Thymus (tissue), 11 donors: ENCODE results near the gene WNT6. TPM values are rescaled to one million over a fixed set of nuclear protein-coding genes. Genes with fewer than 3 reads are reported as not detected.
A peak's percentile ranks its signal among the peaks of the same experiment; 100 is the strongest.

ENCODE experiments used
- DNase-seq, 9 donors: peaks; one replicate each; pipeline ENCODE4 v3.0.0-alpha.2; 2013; ENCODE audit warnings: low spot score in 9 of 9, low read depth in 6 of 9, missing footprints in 1 of 9
- H3K27ac ChIP-seq, 2 donors: one replicate each; pipeline ENCODE4 v1.5.1; 2013; ENCODE audit warnings: control low read depth in 1 of 2, low read depth in 1 of 2, low read length in 1 of 2, mild to moderate bottlenecking in 1 of 2, moderate library complexity in 1 of 2
- H3K27me3 ChIP-seq, 2 donors: one replicate each; pipeline ENCODE4 v1.5.1; 2013; ENCODE audit warnings: low read length in 1 of 2; ENCODE audit not compliant: control insufficient read depth in 2 of 2, insufficient read depth in 1 of 2
- H3K36me3 ChIP-seq, 2 donors: one replicate each; pipeline ENCODE4 v1.5.1; 2013; ENCODE audit warnings: low read length in 1 of 2, mild to moderate bottlenecking in 1 of 2, moderate library complexity in 1 of 2; ENCODE audit not compliant: control insufficient read depth in 2 of 2, insufficient read depth in 2 of 2
- H3K4me1 ChIP-seq, 2 donors: one replicate each; pipeline ENCODE4 v1.5.1; 2013; ENCODE audit warnings: low read length in 2 of 2; ENCODE audit not compliant: control insufficient read depth in 2 of 2, insufficient read depth in 2 of 2
- H3K4me3 ChIP-seq, 2 donors: one replicate each; pipeline ENCODE4 v1.5.1; 2013; ENCODE audit warnings: low read length in 2 of 2, control low read depth in 1 of 2, mild to moderate bottlenecking in 1 of 2
- H3K9me3 ChIP-seq, 2 donors: one replicate each; pipeline ENCODE4 v1.5.1; 2013; ENCODE audit warnings: low read length in 1 of 2, mild to moderate bottlenecking in 1 of 2; ENCODE audit not compliant: control insufficient read depth in 2 of 2, insufficient read depth in 1 of 2
- WGBS: extraction: QIAGEN DNeasy Blood & Tissue Kit; methylation state at CpG from one replicate; pipeline ENCODE4 v1.1.7; 2013; 5-methylcytosine and 5-hydroxymethylcytosine counted together
- polyA plus RNA-seq: library from polyadenylated mRNA; stranded (reverse); fragments of 200-250 nt; gene quantifications from one replicate; pipeline ENCODE4 v1.2.3, GENCODE V29; 2013
- total RNA-seq: library from RNA; stranded (reverse); fragments of 120-200 nt; gene quantifications from one replicate; pipeline ENCODE4 v1.2.4, GENCODE V29; 2013
- donor health status: healthy.

Gene WNT6
- total and polyA plus RNA-seq, 2 donors: 0.14 to 0.34 TPM

DNA sequence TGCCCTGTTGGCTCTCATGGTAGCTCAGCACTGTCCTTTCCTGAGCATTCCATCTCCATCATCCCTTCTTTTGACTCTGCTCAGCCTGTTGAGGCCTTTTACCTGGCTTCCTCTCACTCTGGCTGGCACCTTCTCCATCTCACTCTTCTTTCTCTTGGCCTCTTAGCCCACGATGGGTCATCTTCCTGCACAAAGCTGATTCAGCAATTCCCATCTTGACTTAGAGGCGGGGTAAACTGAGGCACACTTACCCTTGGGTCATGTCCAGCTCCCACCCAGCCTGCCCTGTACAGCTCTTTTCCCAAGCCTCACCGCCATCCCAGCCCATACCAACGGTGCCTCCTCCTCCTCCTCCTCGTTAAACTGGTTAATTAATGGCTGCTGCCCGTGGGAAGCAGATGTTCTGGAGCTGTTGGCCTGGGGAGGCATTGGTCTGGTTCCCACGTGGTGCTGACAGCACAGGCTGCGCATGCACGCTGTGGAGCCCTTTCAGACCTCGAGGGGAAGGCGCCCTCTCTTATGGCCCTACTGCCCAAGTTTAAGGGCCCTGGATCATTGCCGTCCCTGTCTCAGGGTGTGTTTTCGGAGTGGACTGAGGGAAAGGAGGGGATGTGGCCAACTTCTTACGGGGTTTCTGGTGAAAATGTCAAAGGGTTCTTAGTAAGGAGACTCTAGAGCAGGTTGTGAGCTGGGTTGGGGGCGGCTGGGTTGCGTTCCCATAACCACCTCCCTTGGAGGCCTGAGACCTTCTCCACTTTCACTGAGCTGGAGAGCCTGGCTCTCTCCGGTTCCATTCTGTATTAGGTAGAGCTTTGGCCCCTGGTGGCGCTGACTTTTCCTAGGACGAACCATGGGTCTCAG, 31.9 kb downstream of the WNT6 start:
- Histone ChIP-seq H3K4me1 (peaks cover 20 to 36% of the 10 kb centered on the region in 2 donors), H3K4me3 (no peak overlapping the region), H3K27me3 (peaks cover 34 to 90% of the 10 kb centered on the region in 2 donors), H3K36me3 (no peaks in the 10 kb centered on the region), H3K9me3 (peaks cover 0 to 3% of the 10 kb centered on the region in 2 donors), H3K27ac (no peak overlapping the region)
- no peak for DNase-seq
- WGBS: 89% methylated on average over 19 of the region's 19 CpGs

DNA sequence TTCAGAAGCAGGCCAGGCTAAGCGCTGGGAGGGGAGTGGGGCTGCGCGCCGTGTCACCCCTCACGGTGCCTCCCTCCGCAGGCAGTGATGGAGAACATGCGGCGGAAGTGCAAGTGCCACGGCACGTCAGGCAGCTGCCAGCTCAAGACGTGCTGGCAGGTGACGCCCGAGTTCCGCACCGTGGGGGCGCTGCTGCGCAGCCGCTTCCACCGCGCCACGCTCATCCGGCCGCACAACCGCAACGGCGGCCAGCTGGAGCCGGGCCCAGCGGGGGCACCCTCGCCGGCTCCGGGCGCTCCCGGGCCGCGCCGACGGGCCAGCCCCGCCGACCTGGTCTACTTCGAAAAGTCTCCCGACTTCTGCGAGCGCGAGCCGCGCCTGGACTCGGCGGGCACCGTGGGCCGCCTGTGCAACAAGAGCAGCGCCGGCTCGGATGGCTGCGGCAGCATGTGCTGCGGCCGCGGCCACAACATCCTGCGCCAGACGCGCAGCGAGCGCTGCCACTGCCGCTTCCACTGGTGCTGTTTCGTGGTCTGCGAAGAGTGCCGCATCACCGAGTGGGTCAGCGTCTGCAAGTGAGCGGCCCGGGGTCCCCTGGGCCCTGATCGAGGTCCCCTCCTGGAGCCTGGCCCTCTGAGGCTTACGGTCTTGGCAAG, 33.2 kb downstream of the WNT6 start:
- Histone ChIP-seq H3K9me3 (peaks cover 0 to 5% of the 10 kb centered on the region in 2 donors), H3K4me3 (peak overlapping the region; percentile 13 to 39), H3K36me3 (no peaks in the 10 kb centered on the region), H3K27me3 (peaks cover 42 to 90% of the 10 kb centered on the region in 2 donors), H3K27ac (peak overlapping the region in 1 of 2 donors; percentile 78), H3K4me1 (peaks cover 27 to 45% of the 10 kb centered on the region in 2 donors)
- peak; percentile 55 to 90 (median 72) for DNase-seq
- WGBS: under 1% methylated on average over 72 of the region's 72 CpGs

DNA sequence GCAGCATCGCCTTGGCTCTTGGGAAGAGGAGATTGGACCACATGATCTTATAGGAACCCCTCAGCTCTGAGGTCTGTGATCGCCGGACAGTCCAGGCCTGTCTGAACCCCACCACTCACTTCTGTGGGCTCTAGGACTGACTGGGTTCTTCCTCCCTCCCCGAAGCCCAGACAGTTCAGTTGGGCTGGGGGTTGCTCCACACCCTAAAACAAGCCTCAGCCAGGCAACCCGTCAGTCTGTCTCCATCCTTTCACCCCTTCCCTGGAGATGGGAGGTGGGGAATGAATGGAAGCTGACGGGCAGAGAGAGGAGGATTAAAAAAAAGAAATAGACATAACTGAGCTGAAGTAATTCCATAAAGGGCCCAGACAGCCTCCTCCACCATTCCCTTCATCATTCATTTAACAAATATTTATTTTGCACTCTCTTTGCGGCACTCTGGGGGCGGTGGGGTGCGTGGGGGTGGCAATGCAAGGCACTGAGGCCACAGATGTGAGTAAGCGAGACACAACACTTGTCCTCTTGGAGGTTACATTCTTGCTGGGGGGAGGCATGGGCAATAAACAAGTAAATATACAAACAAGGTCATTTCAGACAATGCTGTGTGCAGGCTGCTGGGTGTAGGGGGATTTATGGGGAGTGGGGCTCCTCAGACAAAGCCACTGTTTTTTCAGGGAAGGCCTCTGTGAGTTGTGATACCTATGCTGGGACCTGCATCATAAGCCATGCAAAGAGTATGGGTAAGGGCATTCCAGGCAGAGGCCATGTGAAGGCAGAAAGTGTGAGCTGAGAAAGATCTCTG, 33.9 kb downstream of the WNT6 start:
- WGBS: 64% methylated on average over 10 of the region's 10 CpGs
- peaks cover 46 to 90% of the 10 kb centered on the region in 2 donors for H3K27me3 ChIP-seq
- peak overlapping the region; percentile 13 to 39 for H3K4me3 ChIP-seq
- no peaks in the 10 kb centered on the region for H3K36me3 ChIP-seq
- peaks cover 27 to 52% of the 10 kb centered on the region in 2 donors for H3K4me1 ChIP-seq
- no peak for DNase-seq
- H3K9me3 ChIP-seq: peaks cover 0 to 11% of the 10 kb centered on the region in 2 donors
- H3K27ac ChIP-seq: no peak overlapping the region

DNA sequence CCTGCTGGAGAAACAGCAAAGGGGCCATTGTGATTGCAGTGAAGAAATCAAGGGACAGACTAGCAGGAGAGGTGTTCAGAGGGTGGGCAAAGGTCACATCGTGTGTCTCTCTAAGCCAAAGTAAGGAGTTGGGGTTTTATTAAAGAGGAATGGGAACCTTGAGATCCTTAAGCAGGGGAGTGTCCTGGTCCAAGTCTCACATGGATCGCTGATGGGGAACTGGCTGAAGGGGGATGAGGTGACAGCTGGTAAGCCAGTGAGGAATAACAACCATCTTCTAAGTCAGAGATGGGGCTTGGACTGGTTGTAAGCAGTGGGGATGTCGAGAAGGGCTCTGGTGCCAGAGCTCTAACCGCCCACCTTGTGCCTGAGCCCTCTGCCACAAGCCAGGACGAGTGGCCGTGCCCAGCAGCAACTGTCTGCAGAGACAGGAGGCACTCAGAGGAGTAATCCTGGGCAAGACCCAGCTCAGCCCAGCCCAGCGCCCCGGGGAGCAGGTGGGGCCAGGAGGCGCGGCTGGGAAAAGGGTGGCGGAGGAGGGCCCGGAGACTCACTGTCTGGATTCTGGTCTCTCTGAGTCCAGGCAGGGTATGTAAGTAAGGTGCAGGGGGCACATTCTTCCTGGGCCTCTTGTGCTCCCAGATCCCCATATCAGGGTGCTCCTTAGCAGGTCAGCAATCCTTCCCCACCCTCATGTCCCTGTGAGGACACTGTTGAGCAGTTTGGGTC, 34.7 kb downstream of the WNT6 start:
- WGBS: 87% methylated on average over 12 of the region's 12 CpGs
- H3K27me3 ChIP-seq: peaks cover 52 to 96% of the 10 kb centered on the region in 2 donors
- no peak overlapping the region for H3K4me3 ChIP-seq
- H3K36me3 ChIP-seq: no peaks in the 10 kb centered on the region
- DNase-seq: no peak
- H3K4me1 ChIP-seq: peaks cover 27 to 52% of the 10 kb centered on the region in 2 donors
- H3K9me3 ChIP-seq: peaks cover 0 to 11% of the 10 kb centered on the region in 2 donors
- no peak overlapping the region for H3K27ac ChIP-seq

DNA sequence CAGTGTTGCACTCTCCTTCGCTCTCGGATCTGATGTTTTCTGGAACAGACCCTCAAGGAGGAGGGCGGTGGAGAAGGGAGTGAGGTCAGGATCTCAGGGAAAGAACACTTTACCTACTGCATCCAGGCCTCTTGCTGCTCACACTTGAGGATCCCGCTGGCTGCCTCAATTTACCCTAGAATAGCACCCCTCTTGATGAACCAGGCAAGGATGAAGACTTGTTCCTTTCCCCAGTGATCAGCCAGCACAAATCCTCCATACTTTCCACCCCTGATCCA, 35.2 kb downstream of the WNT6 start:
- 97% methylated on average over 4 of the region's 4 CpGs for WGBS
- DNase-seq: no peak
- Histone ChIP-seq H3K27me3 (peaks cover 57 to 98% of the 10 kb centered on the region in 2 donors), H3K36me3 (no peaks in the 10 kb centered on the region), H3K27ac (no peak overlapping the region), H3K9me3 (peaks cover 0 to 11% of the 10 kb centered on the region in 2 donors), H3K4me1 (peaks cover 27 to 52% of the 10 kb centered on the region in 2 donors), H3K4me3 (no peak overlapping the region)

DNA sequence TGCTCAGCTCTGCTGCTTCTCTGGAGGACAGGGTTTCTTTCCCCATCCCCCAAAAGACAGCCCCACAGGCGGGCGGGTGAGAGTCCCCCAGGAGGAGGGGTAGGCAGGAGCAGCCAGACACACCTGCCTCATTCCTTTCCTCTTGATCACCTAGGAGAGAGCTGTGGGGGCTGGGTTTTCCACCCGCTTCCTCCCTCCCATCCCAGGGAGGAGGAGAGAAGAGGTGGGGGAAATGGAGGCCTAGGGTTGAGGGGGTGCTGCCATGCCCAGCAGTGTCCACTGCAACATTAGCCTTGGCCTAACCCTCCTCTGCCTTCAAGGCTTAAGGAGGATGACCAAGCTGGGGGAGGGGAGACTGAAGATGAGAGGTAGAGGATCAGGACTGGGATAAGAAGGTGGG, 35.7 kb downstream of the WNT6 start:
- Histone ChIP-seq H3K27me3 (peaks cover 57 to 96% of the 10 kb centered on the region in 2 donors), H3K4me1 (peaks cover 27 to 52% of the 10 kb centered on the region in 2 donors), H3K9me3 (peaks cover 0 to 11% of the 10 kb centered on the region in 2 donors), H3K4me3 (no peak overlapping the region), H3K27ac (no peak overlapping the region), H3K36me3 (no peaks in the 10 kb centered on the region)
- DNase-seq: no peak
- WGBS: 88% methylated on average over 3 of the region's 3 CpGs

DNA sequence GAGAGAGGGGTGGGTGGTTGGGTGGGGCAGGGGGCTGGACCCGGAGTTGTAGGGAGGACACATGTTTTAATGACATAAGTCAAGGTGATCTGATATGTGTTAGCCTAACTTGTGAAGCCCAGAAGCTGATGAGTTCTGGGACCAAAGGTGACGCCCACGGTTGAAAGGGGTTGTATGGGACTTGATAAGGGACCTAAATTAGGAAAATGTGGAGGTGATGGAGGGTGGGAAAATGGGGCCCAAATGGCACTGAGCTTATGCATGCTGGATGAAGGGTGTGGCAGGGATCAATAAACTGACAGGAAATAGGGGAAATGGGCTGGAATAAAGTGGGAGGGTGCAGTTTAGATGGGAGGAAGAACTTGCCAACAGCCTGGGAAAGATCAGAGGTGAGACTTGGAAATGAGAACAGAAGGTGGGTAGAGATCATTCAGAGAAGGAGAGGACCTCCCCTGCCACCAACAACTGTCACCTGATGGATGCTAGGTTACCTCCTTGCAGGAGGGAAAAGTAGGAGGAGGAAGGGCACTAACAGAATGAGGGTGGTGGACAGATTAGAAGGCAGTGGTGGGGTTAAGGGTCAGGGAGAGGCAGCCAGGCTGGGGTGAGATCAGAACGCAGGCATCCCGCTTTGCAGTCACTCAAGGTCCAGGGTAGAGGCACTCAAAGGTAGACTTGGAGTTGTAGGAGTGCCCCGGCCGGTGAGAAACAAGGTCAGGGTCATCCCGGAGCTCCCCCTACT, 36.3 kb downstream of the WNT6 start:
- WGBS: 35% methylated on average over 8 of the region's 8 CpGs
- DNase-seq: no peak
- Histone ChIP-seq H3K9me3 (peaks cover 0 to 11% of the 10 kb centered on the region in 2 donors), H3K4me3 (peak overlapping the region in 1 of 2 donors; percentile 29), H3K27me3 (peaks cover 57 to 92% of the 10 kb centered on the region in 2 donors), H3K36me3 (no peaks in the 10 kb centered on the region), H3K27ac (no peak overlapping the region), H3K4me1 (peaks cover 27 to 52% of the 10 kb centered on the region in 2 donors)
